H9 (cell line): ENCODE data around the gene RFFL. TPM values are rescaled to one million over a fixed set of nuclear protein-coding genes. Genes with fewer than 3 reads are reported as not detected.

ENCODE experiments used
- DNase-seq: peaks from one replicate; pipeline ENCODE4 v3.0.0-alpha.2; 2017
- H2AFZ ChIP-seq: one replicate; pipeline ENCODE4 v1.6.1; 2013; ENCODE audit warnings: mild to moderate bottlenecking, low read length, control low read depth, moderate library complexity
- H2AK5ac ChIP-seq: 2 replicates; pipeline ENCODE4 v1.6.1; 2013; ENCODE audit warnings: low read length, control low read depth, mixed read lengths; ENCODE audit not compliant: insufficient read length
- H2BK120ac ChIP-seq: one replicate; pipeline ENCODE4 v1.6.1; 2013; ENCODE audit warnings: low read depth, mild to moderate bottlenecking, low read length, control low read depth, inconsistent platforms; ENCODE audit not compliant: poor library complexity, severe bottlenecking
- H2BK12ac ChIP-seq: 2 replicates; pipeline ENCODE4 v1.6.1; 2013; ENCODE audit warnings: low read length, control low read depth, mixed read lengths, low read depth; ENCODE audit not compliant: insufficient read length
- H2BK15ac ChIP-seq: 2 replicates; pipeline ENCODE4 v1.6.1; 2013; ENCODE audit warnings: low read depth, low read length, control low read depth
- H2BK20ac ChIP-seq: one replicate; pipeline ENCODE4 v1.6.1; 2013; ENCODE audit warnings: low read depth, mild to moderate bottlenecking, low read length, control low read depth, inconsistent platforms; ENCODE audit not compliant: poor library complexity, severe bottlenecking
- H2BK5ac ChIP-seq: 2 replicates; pipeline ENCODE4 v1.6.1; 2013; ENCODE audit warnings: low read length, control low read depth, mixed read lengths; ENCODE audit not compliant: insufficient read length
- H3K14ac ChIP-seq: 2 replicates; pipeline ENCODE4 v1.6.1; 2013; ENCODE audit warnings: low read length, control low read depth; ENCODE audit not compliant: insufficient read depth
- H3K18ac ChIP-seq: 2 replicates; pipeline ENCODE4 v1.6.1; 2013; ENCODE audit warnings: low read depth, mild to moderate bottlenecking, mixed read lengths, low read length, control low read depth; ENCODE audit not compliant: insufficient read length
- H3K23ac ChIP-seq: 2 replicates; pipeline ENCODE4 v1.6.1; 2013; ENCODE audit warnings: low read length, control low read depth, mixed read lengths, low read depth; ENCODE audit not compliant: insufficient read length
- H3K23me2 ChIP-seq: 2 replicates; pipeline ENCODE4 v1.6.1; 2013; ENCODE audit warnings: low read depth, mild to moderate bottlenecking, mixed read lengths, low read length, control low read depth; ENCODE audit not compliant: insufficient read length, poor library complexity, severe bottlenecking
- H3K27ac ChIP-seq: 2 replicates; pipeline ENCODE4 v1.5.1; 2013; ENCODE audit warnings: low read length, control low read depth, mixed read lengths, low read depth; ENCODE audit not compliant: insufficient read length
- H3K27me3 ChIP-seq: 2 replicates; pipeline ENCODE4 v1.6.1; 2013; ENCODE audit warnings: low read length, control low read depth, inconsistent platforms; ENCODE audit not compliant: insufficient read depth
- H3K4ac ChIP-seq: 2 replicates; pipeline ENCODE4 v1.6.1; 2013; ENCODE audit warnings: low read depth, mild to moderate bottlenecking, control low read depth, inconsistent platforms, low read length, moderate library complexity
- H3K4me1 ChIP-seq: 2 replicates; pipeline ENCODE4 v1.6.1; 2013; ENCODE audit warnings: low read length, control low read depth, inconsistent platforms; ENCODE audit not compliant: insufficient read depth
- H3K4me2 ChIP-seq: 2 replicates; pipeline ENCODE4 v1.6.1; 2013; ENCODE audit warnings: low read length, control low read depth, mixed read lengths; ENCODE audit not compliant: insufficient read length, insufficient read depth
- H3K56ac ChIP-seq: 2 replicates; pipeline ENCODE4 v1.6.1; 2013; ENCODE audit warnings: low read depth, mild to moderate bottlenecking, mixed read lengths, low read length, control low read depth; ENCODE audit not compliant: insufficient read length
- H3K79me1 ChIP-seq: 2 replicates; pipeline ENCODE4 v1.6.1; 2013; ENCODE audit warnings: low read depth, mild to moderate bottlenecking, moderate library complexity, low read length, control low read depth, inconsistent platforms; ENCODE audit not compliant: insufficient read depth, poor library complexity, severe bottlenecking
- H3K79me2 ChIP-seq: 2 replicates; pipeline ENCODE4 v1.6.1; 2013; ENCODE audit warnings: low read length, control low read depth, inconsistent platforms; ENCODE audit not compliant: insufficient read depth
- H3K9ac ChIP-seq: 2 replicates; pipeline ENCODE4 v1.6.1; 2013; ENCODE audit warnings: low read length, control low read depth, mixed read lengths; ENCODE audit not compliant: insufficient read length; ENCODE audit errors: extremely low read depth
- H3K9me3 ChIP-seq: one replicate; pipeline ENCODE4 v1.6.1; 2013; ENCODE audit warnings: low read depth, low read length, inconsistent platforms; ENCODE audit not compliant: control insufficient read depth
- H3T11ph ChIP-seq: one replicate; pipeline ENCODE4 v1.6.1; 2013; ENCODE audit warnings: mild to moderate bottlenecking, low read length, control low read depth, inconsistent platforms
- H4K20me1 ChIP-seq: one replicate; pipeline ENCODE4 v1.6.1; 2013; ENCODE audit not compliant: control insufficient read depth, insufficient read length, insufficient read depth
- H4K5ac ChIP-seq: 2 replicates; pipeline ENCODE4 v1.6.1; 2013; ENCODE audit warnings: low read depth, mild to moderate bottlenecking, mixed read lengths, low read length, control low read depth; ENCODE audit not compliant: insufficient read length
- H4K8ac ChIP-seq: replicated peaks from 2 replicates; pipeline ENCODE4 v1.6.1; 2013; ENCODE audit warnings: low read length, control low read depth, mixed read lengths, low read depth; ENCODE audit not compliant: insufficient read length
- H4K91ac ChIP-seq: 2 replicates; pipeline ENCODE4 v1.6.1; 2013; ENCODE audit warnings: low read depth, mild to moderate bottlenecking, moderate library complexity, mixed read lengths, low read length, control low read depth; ENCODE audit not compliant: insufficient read length
- H3K27ac Mint-ChIP-seq, 3 experiments: 2 replicates in 2 of 3; 3 replicates in 1 of 3; pipeline ENCODE4 v1.8.0; 2020 to 2021; ENCODE audit warnings: mixed read lengths in 3 of 3, mild to moderate bottlenecking in 1 of 3, moderate library complexity in 1 of 3
- H3K27me3 Mint-ChIP-seq: 2 replicates; pipeline ENCODE4 v1.8.0; 2021; ENCODE audit warnings: low read depth, mild to moderate bottlenecking, moderate library complexity, mixed read lengths
- H3K36me3 Mint-ChIP-seq, 3 experiments: 2 replicates in 2 of 3; 3 replicates in 1 of 3; pipeline ENCODE4 v1.8.0; 2020 to 2021; ENCODE audit warnings: low read depth in 3 of 3, mixed read lengths in 3 of 3; ENCODE audit not compliant: insufficient read depth in 1 of 3
- H3K4me1 Mint-ChIP-seq, 2 experiments: 2 replicates each; pipeline ENCODE4 v1.8.0; 2020; ENCODE audit warnings: mixed read lengths in 2 of 2
- H3K4me3 Mint-ChIP-seq, 2 experiments: 2 replicates in 1 of 2; 3 replicates in 1 of 2; pipeline ENCODE4 v1.8.0; 2020 to 2021; ENCODE audit warnings: mild to moderate bottlenecking in 2 of 2, mixed read lengths in 2 of 2, moderate library complexity in 1 of 2
- H3K9me3 Mint-ChIP-seq, 2 experiments: 2 replicates in 1 of 2; 3 replicates in 1 of 2; pipeline ENCODE4 v1.8.0; 2020; ENCODE audit warnings: mild to moderate bottlenecking in 2 of 2, mixed read lengths in 2 of 2, moderate library complexity in 1 of 2
- CTCF ChIP-seq: fragments of 200-600 bp; sonication (generic); conservative IDR thresholded peaks from 3 replicates; pipeline ENCODE4 v1.8.0; 2021; ENCODE audit warnings: antibody characterized with exemption, mild to moderate bottlenecking
- WGBS: extraction: QIAGEN DNeasy Blood & Tissue Kit; methylation state at CpG from one replicate; pipeline ENCODE4 v1.1.7; 2013; ENCODE audit warnings: missing lambda C conversion rate, low lambda C conversion rate, mixed read lengths; ENCODE audit not compliant: insufficient read length; ENCODE audit errors: extremely low coverage; 5-methylcytosine and 5-hydroxymethylcytosine counted together
- total RNA-seq: library from RNA; stranded (reverse); gene quantifications from 2 replicates; pipeline ENCODE4 v1.2.1, GENCODE V29; 2021

The RFFL gene
- total RNA-seq, 1 experiment from 2014 or later: 21.1 TPM

GRCh38 chr17:35017021-35017420 lies 46.5 kb downstream of the RFFL start:
- no peak overlapping the region for H4K8ac ChIP-seq
- no peak overlapping the region for H2BK12ac ChIP-seq
- Mint-ChIP-seq H3K4me1 (peaks cover 4 to 7% of the 10 kb centered on the region in 2 experiments), H3K9me3 (no peaks in the 10 kb centered on the region), H3K27me3 (no peaks in the 10 kb centered on the region), H3K36me3 (peaks cover 0 to 10% (median 3%) of the 10 kb centered on the region in 3 experiments; a peak in 5 of 7 replicates), H3K27ac (peak overlapping the region in 1 of 3 experiments; percentile 54; a peak in 2 of 7 replicates), H3K4me3 (no peak overlapping the region)
- no peaks in the 10 kb centered on the region for H3K79me1 ChIP-seq
- H3K18ac ChIP-seq: no peak overlapping the region
- no peak overlapping the region for H3K27ac ChIP-seq
- H3K56ac ChIP-seq: no peak overlapping the region
- H2BK120ac ChIP-seq: no peak overlapping the region
- no peak overlapping the region for H2BK15ac ChIP-seq
- 100% methylated on average over 1 of the region's 4 CpGs for WGBS
- no peaks in the 10 kb centered on the region for H3K9me3 ChIP-seq
- H3T11ph ChIP-seq: no peak overlapping the region
- TF ChIP-seq CTCF: no peak
- H3K79me2 ChIP-seq: no peaks in the 10 kb centered on the region
- H3K14ac ChIP-seq: no peak overlapping the region
- no peak overlapping the region for H2BK5ac ChIP-seq
- no peak overlapping the region for H2AFZ ChIP-seq
- no peak overlapping the region for H3K9ac ChIP-seq
- no peak overlapping the region for H2AK5ac ChIP-seq
- no peak overlapping the region for H3K4ac ChIP-seq
- no peaks in the 10 kb centered on the region for H3K27me3 ChIP-seq
- H3K4me1 ChIP-seq: 0 out of 2 replicates have a peak, but pooled peaks cover under 1% of the 10 kb centered on the region
- H4K5ac ChIP-seq: no peak overlapping the region
- no peak overlapping the region for H3K23ac ChIP-seq
- no peak overlapping the region for H3K4me2 ChIP-seq
- no peak overlapping the region for H2BK20ac ChIP-seq
- no peak overlapping the region for H4K91ac ChIP-seq
- H4K20me1 ChIP-seq: no peaks in the 10 kb centered on the region
- H3K23me2 ChIP-seq: no peaks in the 10 kb centered on the region
- no peak for DNase-seq
